GM23248 (cell line): ENCODE measurements around the gene LUZP1.

Experiments
- EZH2 ChIP-seq: fragments of 200-600 bp; sonication (generic); IDR thresholded peaks from 2 replicates; pipeline ENCODE4 v1.6.1; 2018; ENCODE audit warnings: antibody characterized with exemption, mild to moderate bottlenecking; ENCODE audit not compliant: insufficient read depth, poor library complexity, severe bottlenecking
- EZH2phosphoT487 ChIP-seq: fragments of 200-600 bp; sonication (generic); IDR thresholded peaks from 2 replicates; pipeline ENCODE4 v1.6.1; 2018; ENCODE audit warnings: antibody characterized with exemption, moderate library complexity, mild to moderate bottlenecking, low read depth; ENCODE audit not compliant: insufficient read depth

DNA sequence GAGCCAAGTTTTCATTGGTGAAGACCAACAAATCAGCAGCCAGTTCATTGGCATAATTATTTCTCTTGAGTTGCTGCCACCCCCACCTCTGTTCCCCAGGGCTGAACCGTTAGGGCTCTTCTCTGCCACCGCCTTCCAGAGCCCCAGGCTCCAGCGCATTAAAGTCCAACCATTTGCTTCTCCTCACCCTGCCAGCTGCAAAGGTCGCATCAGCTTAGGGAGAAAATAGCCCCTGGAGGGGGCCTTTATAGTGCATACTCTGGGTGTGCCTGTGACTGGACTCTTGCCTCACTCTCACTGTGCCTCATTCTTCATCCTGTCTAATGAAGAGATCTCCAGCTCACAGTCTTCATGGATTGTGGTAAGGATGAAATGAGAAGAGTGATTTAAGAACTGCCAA, 99.0 kb downstream of the LUZP1 start:
- TF ChIP-seq EZH2 (no peak), EZH2phosphoT487 (no peak)
